Measurements from ENCODE around the gene PHETA2. TPM values are rescaled to one million over a fixed set of nuclear protein-coding genes. Genes with fewer than 3 reads are reported as not detected.
A peak's percentile ranks its signal among the peaks of the same experiment; 100 is the strongest.

PHETA2 gene
- total RNA-seq, 1 experiment from 2014 or later = 1.3 TPM

DNA sequence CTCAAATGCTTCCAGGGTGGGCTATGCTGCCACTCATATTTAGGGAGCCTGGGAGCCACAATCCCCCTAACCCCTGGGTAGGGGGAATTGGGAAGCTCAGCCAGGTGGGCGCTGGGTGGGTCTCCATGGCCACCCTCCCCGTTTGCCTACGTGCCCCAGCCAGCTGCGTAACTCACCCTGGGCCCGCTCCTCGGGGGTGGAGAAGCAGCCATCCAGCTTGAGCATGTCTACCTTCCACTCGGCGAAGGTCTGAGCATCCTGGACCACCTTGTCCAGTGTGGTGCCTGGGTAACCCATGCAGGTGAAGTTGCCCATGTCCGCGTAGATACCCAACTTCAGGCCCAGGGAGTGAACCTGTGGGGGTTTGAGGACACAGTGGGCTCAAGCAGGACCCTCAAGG is 7.1 kb upstream of the PHETA2 start:
- Mint-ChIP-seq H3K9me3 (ENCODE audit: low read depth, unreplicated experiment) (no peaks in the 10 kb centered on the region), H3K27ac (ENCODE audit: unreplicated experiment) (no peak overlapping the region), H3K4me3 (ENCODE audit: low read depth, unreplicated experiment) (no peak overlapping the region), H3K27me3 (ENCODE audit: unreplicated experiment) (no peaks in the 10 kb centered on the region), H3K36me3 (ENCODE audit: insufficient read depth, unreplicated experiment) (peaks cover 16% of the 10 kb centered on the region), H3K4me1 (ENCODE audit: low read depth, unreplicated experiment) (no peaks in the 10 kb centered on the region)
- BruUV-seq (replicated peaks) = no TSS peak
- no peak for TF ChIP-seq CTCF (IDR thresholded peaks at IDR 0.05; ENCODE audit: unreplicated experiment)
- intact Hi-C loops (cut with micrococcal nuclease; ENCODE audit: unreplicated experiment) = no loop called here
- CTCF ChIA-PET = no interaction called here
- DNase-seq = no peak

- no peaks in the 10 kb centered on the region for H3K4me1 Mint-ChIP-seq (ENCODE audit: low read depth, unreplicated experiment)
- intact Hi-C loops (cut with micrococcal nuclease; ENCODE audit: unreplicated experiment) = no loop called here
- CTCF ChIA-PET = interaction anchor here (0.6 kb wide), 1 partner anchor 119 kb away, joined by 4 read pairs; no protein-coding TSS in a partner anchor
- BruUV-seq (replicated peaks) = no TSS peak
- no peaks in the 10 kb centered on the region for H3K27me3 Mint-ChIP-seq (ENCODE audit: unreplicated experiment)
- H3K9me3 Mint-ChIP-seq (ENCODE audit: low read depth, unreplicated experiment) = no peaks in the 10 kb centered on the region
- H3K27ac Mint-ChIP-seq (ENCODE audit: unreplicated experiment) = no peak overlapping the region
- TF ChIP-seq CTCF (IDR thresholded peaks at IDR 0.05; ENCODE audit: unreplicated experiment) = no peak
- H3K4me3 Mint-ChIP-seq (ENCODE audit: low read depth, unreplicated experiment) = no peak overlapping the region
- DNase-seq = no peak
- H3K36me3 Mint-ChIP-seq (ENCODE audit: insufficient read depth, unreplicated experiment) = peaks cover 16% of the 10 kb centered on the region
Observed at GRCh38 chr22:42067671-42068251, 6.3 kb upstream of the PHETA2 start.

DNA sequence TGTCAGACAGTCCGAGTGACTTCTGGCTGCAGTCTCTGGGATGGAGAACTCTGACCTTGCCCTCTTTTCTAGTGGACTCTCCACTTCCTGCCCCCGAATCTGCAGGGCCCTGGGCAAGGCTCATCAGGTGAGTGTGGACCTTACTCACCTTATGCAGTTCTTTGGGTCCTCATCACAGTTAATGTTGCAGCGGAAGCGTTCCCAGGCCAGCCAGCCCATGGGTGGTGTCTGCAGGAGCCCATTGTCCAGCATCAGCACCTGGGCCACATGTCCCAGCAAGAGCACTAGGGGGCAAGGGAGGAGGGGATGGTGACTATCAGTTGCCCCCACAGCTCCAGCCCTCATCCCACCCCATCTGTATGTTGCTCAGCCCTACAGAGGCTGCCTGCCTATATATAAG is 5.8 kb upstream of the PHETA2 start:
- no peaks in the 10 kb centered on the region for H3K9me3 Mint-ChIP-seq (ENCODE audit: low read depth, unreplicated experiment)
- TF ChIP-seq CTCF (IDR thresholded peaks at IDR 0.05; ENCODE audit: unreplicated experiment) = no peak
- DNase-seq = no peak
- CTCF ChIA-PET = no interaction called here
- no peak overlapping the region for H3K27ac Mint-ChIP-seq (ENCODE audit: unreplicated experiment)
- BruUV-seq (replicated peaks) = no TSS peak
- intact Hi-C loops (cut with micrococcal nuclease; ENCODE audit: unreplicated experiment) = no loop called here
- no peaks in the 10 kb centered on the region for H3K4me1 Mint-ChIP-seq (ENCODE audit: low read depth, unreplicated experiment)
- no peaks in the 10 kb centered on the region for H3K27me3 Mint-ChIP-seq (ENCODE audit: unreplicated experiment)
- H3K4me3 Mint-ChIP-seq (ENCODE audit: low read depth, unreplicated experiment) = no peak overlapping the region
- H3K36me3 Mint-ChIP-seq (ENCODE audit: insufficient read depth, unreplicated experiment) = peaks cover 13% of the 10 kb centered on the region

DNA sequence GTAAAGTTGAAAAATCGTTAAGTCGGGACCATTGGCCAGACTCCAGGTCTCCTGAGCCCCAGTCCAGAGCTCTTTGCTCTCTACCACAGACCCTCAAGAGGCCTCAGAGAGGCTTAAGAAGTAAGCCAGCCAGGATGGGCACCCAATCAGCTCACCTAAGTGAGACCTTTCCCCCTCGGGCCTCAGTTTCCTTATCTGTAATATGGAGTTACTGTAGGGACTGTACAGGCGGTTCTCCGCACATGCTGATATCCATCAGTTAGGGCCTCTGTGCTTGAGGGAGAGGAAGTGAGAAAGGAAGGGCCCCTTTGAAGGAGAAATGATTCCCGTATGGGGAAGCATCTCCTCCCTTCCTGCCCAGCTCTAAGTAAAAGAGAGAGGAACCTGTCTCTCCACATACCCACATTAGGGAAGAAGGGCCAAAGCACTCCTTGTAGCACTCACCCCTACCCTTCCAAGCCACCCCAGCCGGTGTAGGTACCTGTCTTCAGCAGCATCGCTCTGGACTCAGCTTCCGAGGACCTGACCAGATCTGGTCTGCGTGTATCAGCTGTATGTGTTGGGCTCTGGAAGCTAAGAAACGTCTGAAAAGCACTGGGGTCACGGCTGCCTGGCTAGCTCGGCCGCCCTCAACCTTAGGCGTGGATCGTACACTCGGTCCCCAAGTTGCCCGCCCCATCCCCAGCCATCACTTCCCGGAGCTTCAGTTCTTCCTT is 4.1 kb upstream of the PHETA2 start:
- H3K27ac Mint-ChIP-seq (ENCODE audit: unreplicated experiment) = peak overlapping the region; percentile 67
- TSS peak; percentile 82 for BruUV-seq (replicated peaks)

More for the DNA sequence above, 4.1 kb upstream of the PHETA2 start:
- Mint-ChIP-seq H3K9me3 (ENCODE audit: low read depth, unreplicated experiment) (no peaks in the 10 kb centered on the region), H3K4me1 (ENCODE audit: low read depth, unreplicated experiment) (no peaks in the 10 kb centered on the region), H3K4me3 (ENCODE audit: low read depth, unreplicated experiment) (peak overlapping the region; percentile 75), H3K36me3 (ENCODE audit: insufficient read depth, unreplicated experiment) (peaks cover 17% of the 10 kb centered on the region), H3K27me3 (ENCODE audit: unreplicated experiment) (no peaks in the 10 kb centered on the region)
- no peak for TF ChIP-seq CTCF (IDR thresholded peaks at IDR 0.05; ENCODE audit: unreplicated experiment)
- intact Hi-C loops (cut with micrococcal nuclease; ENCODE audit: unreplicated experiment) = loop anchor here (5.0 kb wide), 2 partner anchors 103 to 123 kb away; partner anchors contain the start of genes CENPM and SEPTIN3
- no peak for DNase-seq
- CTCF ChIA-PET = interaction anchor here (0.6 to 2.0 kb wide), 2 partner anchors 8 to 21 kb away, joined by 3 to 5 read pairs; partner anchors contain the start of gene NDUFA6

Data from Calu3 (cell line).